ENCODE measurements around the gene OR6K3.

- TF ChIP-seq CTCF (IDR thresholded peaks at IDR 0.05) (no peak), POLR2A (IDR thresholded peaks at IDR 0.05) (no peak)
These were observed 9.4 kb downstream of the OR6K3 start for GRCh38 chr1:158711098-158711497.
